Endothelial cell of umbilical vein (primary cell): ENCODE measurements around the gene BAG5. TPM values are rescaled to one million over a fixed set of nuclear protein-coding genes. Genes with fewer than 3 reads are reported as not detected.

Source experiments
- BruUV-seq: library from RNA; stranded (reverse); fragments of 400-500 nt; replicated peaks from 2 replicates; lab custom pipeline; 2021; lab: Mats Ljungman, UMichigan
- CTCF ChIA-PET: fragments of 300-600, 350-600 bp; sonication (Branson Sonifier 250); formaldehyde crosslinking; loops from one replicate; lab custom pipeline; 2021; ENCODE audit warnings: antibody characterized with exemption, inconsistent platforms; lab: Charles Lee
- POLR2A ChIA-PET: fragments of 300-600, 350-600 bp; sonication (Branson Sonifier 250); formaldehyde crosslinking; loops from one replicate; lab custom pipeline; 2021; ENCODE audit warnings: antibody characterized with exemption, inconsistent platforms; lab: Charles Lee
- DNase-seq: peaks from one replicate; pipeline ENCODE4 v3.0.0-alpha.2; 2011; ENCODE audit warnings: low read depth, low spot score
- FAIRE-seq: peaks from 2 replicates; lab custom pipeline; 2011; peaks lifted over from hg19 to GRCh38; lab: Jason Lieb, UNC
- H2AFZ ChIP-seq: 2 replicates; pipeline ENCODE4 v1.6.0; 2012; ENCODE audit warnings: low read depth, low read length, control low read depth, inconsistent platforms
- H3K27ac ChIP-seq: 2 replicates; pipeline ENCODE4 v1.5.1; 2011; ENCODE audit warnings: low read depth, mild to moderate bottlenecking, control low read depth, low read length, moderate library complexity; ENCODE audit not compliant: insufficient read depth
- H3K27me3 ChIP-seq, 2 experiments: 2 replicates each; pipeline versions ENCODE4 v1.6.0 to v1.6.1; 2011; ENCODE audit warnings: low read length in 2 of 2, mixed read lengths in 1 of 2; ENCODE audit not compliant: control insufficient read depth in 2 of 2, insufficient read depth in 2 of 2
- H3K36me3 ChIP-seq, 2 experiments: 2 replicates in 1 of 2; 3 replicates in 1 of 2; pipeline ENCODE4 v1.5.1; 2011; ENCODE audit warnings: low read length in 2 of 2, mild to moderate bottlenecking in 1 of 2, moderate library complexity in 1 of 2; ENCODE audit not compliant: control insufficient read depth in 2 of 2, insufficient read depth in 2 of 2; ENCODE audit errors: extremely low read depth in 1 of 2
- H3K4me1 ChIP-seq: 3 replicates; pipeline ENCODE4 v1.5.1; 2011; ENCODE audit warnings: mild to moderate bottlenecking, low read length; ENCODE audit not compliant: control insufficient read depth, insufficient read depth; ENCODE audit errors: extremely low read depth
- H3K4me2 ChIP-seq: 2 replicates; pipeline ENCODE4 v1.6.1; 2011; ENCODE audit warnings: low read length, control low read depth, mixed read lengths; ENCODE audit not compliant: insufficient read depth
- H3K4me3 ChIP-seq, 3 experiments: fragments of 200-600 bp in 1 of 3; sonication (generic), shearing (Covaris generic) in 1 of 3; replicated peaks in 1 of 3; 2 replicates each; pipeline ENCODE4 v1.5.1; 2011 to 2016; ENCODE audit warnings: control low read depth in 3 of 3, low read length in 3 of 3, mild to moderate bottlenecking in 2 of 3, inconsistent platforms in 1 of 3, low read depth in 1 of 3, moderate library complexity in 1 of 3; ENCODE audit not compliant: insufficient read depth in 1 of 3
- H3K79me2 ChIP-seq: 2 replicates; pipeline ENCODE4 v1.6.0; 2012; ENCODE audit warnings: low read length, inconsistent platforms; ENCODE audit not compliant: control insufficient read depth, insufficient read depth
- H3K9ac ChIP-seq: replicated peaks from 2 replicates; pipeline ENCODE3; 2011; ENCODE audit warnings: low read length, control low read depth; ENCODE audit not compliant: insufficient read depth; ENCODE audit errors: extremely low read depth
- H3K9me1 ChIP-seq: replicated peaks from 3 replicates; pipeline ENCODE4 v1.6.0; 2011; ENCODE audit warnings: mild to moderate bottlenecking, low read length; ENCODE audit not compliant: control insufficient read depth, insufficient read depth; ENCODE audit errors: extremely low read depth
- H3K9me3 ChIP-seq: replicated peaks from 2 replicates; pipeline ENCODE4 v1.5.1; 2012; ENCODE audit warnings: low read length, inconsistent platforms; ENCODE audit not compliant: control insufficient read depth, insufficient read depth
- H4K20me1 ChIP-seq: replicated peaks from 2 replicates; pipeline ENCODE3; 2011; ENCODE audit warnings: mild to moderate bottlenecking, low read length; ENCODE audit not compliant: control insufficient read depth, insufficient read depth; ENCODE audit errors: extremely low read depth
- CTCF ChIP-seq, 2 donors: IDR thresholded peaks; 1 replicate in 1 of 2; 2 replicates in 1 of 2; pipeline ENCODE4 v1.5.1; 2011; ENCODE audit warnings: low read length in 2 of 2, mild to moderate bottlenecking in 2 of 2, moderate library complexity in 2 of 2, control low read depth in 1 of 2, inconsistent platforms in 1 of 2, low read depth in 1 of 2; ENCODE audit not compliant: insufficient read depth in 1 of 2; ENCODE audit errors: extremely low read depth in 1 of 2
- EZH2 ChIP-seq: IDR thresholded peaks from 2 replicates; pipeline ENCODE4 v1.6.1; 2012; ENCODE audit warnings: borderline replicate concordance, low read depth, mild to moderate bottlenecking, moderate library complexity, low read length, inconsistent platforms; ENCODE audit not compliant: severe bottlenecking
- FOS ChIP-seq: IDR thresholded peaks from 2 replicates; pipeline ENCODE4 v1.6.1; 2011; ENCODE audit warnings: mild to moderate bottlenecking, low read length, moderate library complexity, borderline replicate concordance; ENCODE audit not compliant: insufficient read depth
- GATA2 ChIP-seq: IDR thresholded peaks from 2 replicates; pipeline ENCODE4 v1.7.0; 2011; ENCODE audit warnings: low read depth, mild to moderate bottlenecking, moderate library complexity, mixed read lengths, low read length; ENCODE audit not compliant: insufficient read length, insufficient read depth
- JUN ChIP-seq: IDR thresholded peaks from 2 replicates; pipeline ENCODE4 v1.6.1; 2011; ENCODE audit warnings: borderline replicate concordance, low read depth; ENCODE audit not compliant: insufficient read length, insufficient read depth
- MAX ChIP-seq: IDR thresholded peaks from 2 replicates; pipeline ENCODE4 v1.6.1; 2011; ENCODE audit not compliant: insufficient read depth, insufficient read length
- MYC ChIP-seq: IDR thresholded peaks from one replicate; pipeline ENCODE4 v1.6.1; 2011; ENCODE audit warnings: mild to moderate bottlenecking, low read depth, low read length
- POLR2A ChIP-seq: IDR thresholded peaks from 2 replicates; pipeline ENCODE4 v1.6.1; 2012; ENCODE audit warnings: low read depth, mild to moderate bottlenecking, control low read depth, low read length
- POLR2AphosphoS5 ChIP-seq: IDR thresholded peaks from 2 replicates; pipeline ENCODE4 v1.6.1; 2012; ENCODE audit warnings: low read depth, mild to moderate bottlenecking, control low read depth, low read length, moderate library complexity; ENCODE audit not compliant: insufficient read depth
- dilution Hi-C: fragments of 300-500 bp; cut with MboI; formaldehyde crosslinking; loops from one replicate; pipeline ENCODE4 v1.15.0; 2019; ENCODE audit warnings: low sequenced_read_pairs; ENCODE audit not compliant: extremely low pct_ligation_motif_present
- intact Hi-C: fragments of 100-400 bp; cut with micrococcal nuclease; formaldehyde crosslinking; loops from one replicate; pipeline ENCODE4 v1.10.0; 2022
- polyA plus RNA-seq, 4 experiments: library from polyadenylated mRNA; depleted of rRNA in 3 of 4; stranded (reverse) in 3 of 4; unstranded in 1 of 4; fragments of >200 nt; gene quantifications; 2 replicates each; pipeline versions ENCODE4 v1.2.1 to v1.2.3, GENCODE V29; 2011 to 2012; ENCODE audit warnings: missing spikeins in 1 of 4
- total RNA-seq: library from RNA; stranded (reverse); gene quantifications from 2 replicates; pipeline ENCODE4 v1.2.3, GENCODE V29; 2021

BAG5 gene
- total and polyA plus RNA-seq, 2 donors (not counting 3 experiments of a cell fraction or from before 2014, with no cell fraction given) = 6.3 to 32.5 TPM

GRCh38 chr14:103532216-103533136 is 30.0 kb downstream of the BAG5 start:
- no peak overlapping the region for H3K27ac ChIP-seq
- FAIRE-seq = no peak
- H3K27me3 ChIP-seq = no peaks in the 10 kb centered on the region
- dilution Hi-C loops = no loop called here
- no peak overlapping the region for H3K4me2 ChIP-seq
- POLR2A ChIA-PET = no interaction called here
- no peak overlapping the region for H3K9ac ChIP-seq
- TF ChIP-seq EZH2 (no peak), CTCF (IDR thresholded peaks at IDR 0.05; ENCODE audit: extremely low read depth in 1 of 2, insufficient read depth in 1 of 2, low read depth in 1 of 2, low read length in 2 of 2) (no peak), JUN (no peak), MAX (no peak), FOS (no peak), MYC (no peak), POLR2A (no peak), POLR2AphosphoS5 (no peak), GATA2 (no peak)
- DNase-seq = no peak
- CTCF ChIA-PET = interaction anchor here (1.1 to 5.5 kb wide), 3 partner anchors 13 to 15 kb away, joined by 3 to 33 read pairs (median 3); no protein-coding TSS in a partner anchor
- H3K36me3 ChIP-seq = peaks cover 0 to 2% of the 10 kb centered on the region in 2 experiments
- no TSS peak for BruUV-seq
- intact Hi-C loops = no loop called here
- no peaks in the 10 kb centered on the region for H3K9me3 ChIP-seq
- no peak overlapping the region for H2AFZ ChIP-seq
- H3K9me1 ChIP-seq = no peaks in the 10 kb centered on the region
- H3K4me3 ChIP-seq = no peak overlapping the region
- no peaks in the 10 kb centered on the region for H4K20me1 ChIP-seq
- H3K79me2 ChIP-seq = peaks cover 21% of the 10 kb centered on the region
- H3K4me1 ChIP-seq = peaks cover 8% of the 10 kb centered on the region
